ENCODE data around the gene LHCGR.

GRCh38 chr2:48793671-48794070 lies 38.1 kb upstream of the LHCGR start:
- TF ChIP-seq GATA2 (IDR thresholded peaks at IDR 0.05; ENCODE audit: low read depth, low read length) (no peak), GATA3 (IDR thresholded peaks at IDR 0.05; ENCODE audit: low read depth, low read length) (no peak)
